Caco-2 (cell line): ENCODE measurements around the gene ENDOD1. TPM values are rescaled to one million over a fixed set of nuclear protein-coding genes. Genes with fewer than 3 reads are reported as not detected.

Experiments
- BruUV-seq: library from RNA; stranded (reverse); fragments of 400-500 nt; replicated peaks from 2 replicates; lab custom pipeline; 2021; lab: Mats Ljungman, UMichigan
- CTCF ChIA-PET: fragments of 300-600 bp; sonication (Branson Sonifier 250); formaldehyde crosslinking; loops from one replicate; lab custom pipeline; 2022; ENCODE audit warnings: antibody characterized with exemption; lab: Charles Lee
- POLR2A ChIA-PET: fragments of 300-600 bp; sonication (Branson Sonifier 250); formaldehyde crosslinking; loops from one replicate; lab custom pipeline; 2022; ENCODE audit warnings: antibody characterized with exemption; lab: Charles Lee
- DNase-seq, 2 experiments: peaks; one replicate each; pipeline versions ENCODE4 v3.0.0 to v3.0.0-alpha.2; 2020 to 2022
- H3K27me3 ChIP-seq: replicated peaks from 2 replicates; pipeline ENCODE4 v1.6.0; 2011; ENCODE audit warnings: low read length; ENCODE audit not compliant: control insufficient read depth, insufficient read depth
- H3K36me3 ChIP-seq: 2 replicates; pipeline ENCODE4 v1.5.1; 2011; ENCODE audit warnings: low read length; ENCODE audit not compliant: control insufficient read depth, insufficient read depth
- H3K4me1 ChIP-seq: fragments of 250-450 bp; sonication (Bioruptor Pico); 2 replicates; pipeline ENCODE4 v1.5.1; 2020; ENCODE audit warnings: mild to moderate bottlenecking
- H3K4me3 ChIP-seq: 2 replicates; pipeline ENCODE4 v1.5.1; 2011; ENCODE audit warnings: low read depth, mild to moderate bottlenecking, control low read depth, low read length
- H3K9me3 ChIP-seq: fragments of 250-450 bp; sonication (Bioruptor Pico); 2 replicates; pipeline ENCODE4 v1.5.1; 2020; ENCODE audit warnings: mild to moderate bottlenecking, moderate library complexity
- H3K27ac Mint-ChIP-seq: one replicate; pipeline ENCODE4 v1.8.0; 2022; ENCODE audit warnings: mixed read lengths; ENCODE audit not compliant: unreplicated experiment
- H3K27me3 Mint-ChIP-seq: one replicate; pipeline ENCODE4 v1.8.0; 2022; ENCODE audit warnings: mixed read lengths; ENCODE audit not compliant: insufficient read depth, unreplicated experiment
- H3K36me3 Mint-ChIP-seq: one replicate; pipeline ENCODE4 v1.8.0; 2022; ENCODE audit warnings: mild to moderate bottlenecking, mixed read lengths; ENCODE audit not compliant: insufficient read depth, unreplicated experiment
- H3K4me1 Mint-ChIP-seq: one replicate; pipeline ENCODE4 v1.8.0; 2022; ENCODE audit warnings: low read depth, mixed read lengths; ENCODE audit not compliant: unreplicated experiment
- H3K4me3 Mint-ChIP-seq: one replicate; pipeline ENCODE4 v1.8.0; 2022; ENCODE audit warnings: mild to moderate bottlenecking, moderate library complexity, mixed read lengths; ENCODE audit not compliant: unreplicated experiment
- H3K9me3 Mint-ChIP-seq: one replicate; pipeline ENCODE4 v1.8.0; 2022; ENCODE audit warnings: mixed read lengths; ENCODE audit not compliant: unreplicated experiment
- CTCF ChIP-seq, 2 experiments: fragments of 200-600 bp in 1 of 2; IDR thresholded peaks; 1 replicate in 1 of 2; 2 replicates in 1 of 2; pipeline versions ENCODE4 v1.5.1 to v1.8.0; 2011 to 2022; ENCODE audit warnings: antibody characterized with exemption in 1 of 2, control low read depth in 1 of 2, inconsistent platforms in 1 of 2, low read depth in 1 of 2, low read length in 1 of 2, mild to moderate bottlenecking in 1 of 2, moderate library complexity in 1 of 2; ENCODE audit not compliant: insufficient read depth in 1 of 2, severe bottlenecking in 1 of 2, unreplicated experiment in 1 of 2
- intact Hi-C: fragments of 100-400 bp; cut with micrococcal nuclease; formaldehyde crosslinking; loops from one replicate; pipeline ENCODE4 v1.10.0; 2022; ENCODE audit not compliant: unreplicated experiment
- total RNA-seq: library from RNA; stranded (reverse); gene quantifications from 2 replicates; pipeline ENCODE4 v1.2.3, GENCODE V29; 2022

Gene ENDOD1
- total RNA-seq, 1 experiment from 2014 or later: 22.7 TPM

DNA sequence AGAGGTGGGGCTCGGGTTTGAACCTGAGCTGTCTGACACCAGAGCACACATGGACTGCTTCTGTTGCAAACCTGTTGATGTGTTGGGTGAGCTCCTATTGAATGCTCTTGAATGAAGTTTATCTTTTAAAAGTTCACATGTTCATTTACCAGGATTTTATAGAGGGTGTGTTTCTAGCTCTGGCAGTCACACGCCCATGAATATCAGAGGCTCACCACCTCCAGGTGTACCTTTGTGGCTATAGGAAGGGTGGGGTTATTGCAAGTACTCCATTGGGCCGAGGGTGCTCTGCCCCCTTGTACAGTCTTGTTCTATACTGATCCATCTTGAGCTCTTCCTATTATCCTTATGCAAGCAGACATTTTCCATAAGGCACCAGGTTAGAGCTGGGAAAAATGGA, 9.2 kb downstream of the ENDOD1 start:
- 0 out of 2 replicates have a peak, but pooled peaks cover 10% of the 10 kb centered on the region for H3K4me1 ChIP-seq
- no peak for TF ChIP-seq CTCF (IDR thresholded peaks at IDR 0.05; ENCODE audit: insufficient read depth in 1 of 2, low read depth in 1 of 2, low read length in 1 of 2, severe bottlenecking in 1 of 2, unreplicated experiment in 1 of 2)
- no peaks in the 10 kb centered on the region for H3K36me3 ChIP-seq
- DNase-seq: no peak
- no peaks in the 10 kb centered on the region for H3K4me1 Mint-ChIP-seq
- no peaks in the 10 kb centered on the region for H3K9me3 Mint-ChIP-seq
- CTCF ChIA-PET: interaction anchor here (0.9 kb wide), 1 partner anchor 9 kb away, joined by 4 read pairs; no protein-coding TSS in a partner anchor
- POLR2A ChIA-PET: no interaction called here
- no peak overlapping the region for H3K4me3 Mint-ChIP-seq
- BruUV-seq: no TSS peak
- intact Hi-C loops: no loop called here
- H3K27me3 Mint-ChIP-seq: no peaks in the 10 kb centered on the region
- no peak overlapping the region for H3K4me3 ChIP-seq
- H3K9me3 ChIP-seq: no peaks in the 10 kb centered on the region
- H3K27ac Mint-ChIP-seq: no peak overlapping the region
- H3K36me3 Mint-ChIP-seq: no peaks in the 10 kb centered on the region
- no peaks in the 10 kb centered on the region for H3K27me3 ChIP-seq

- H3K36me3 Mint-ChIP-seq: no peaks in the 10 kb centered on the region
- Histone ChIP-seq H3K9me3 (no peaks in the 10 kb centered on the region), H3K36me3 (no peaks in the 10 kb centered on the region), H3K27me3 (no peaks in the 10 kb centered on the region), H3K4me3 (no peak overlapping the region), H3K4me1 (no peaks in the 10 kb centered on the region)
- no TSS peak for BruUV-seq
- POLR2A ChIA-PET: no interaction called here
- no peak overlapping the region for H3K4me3 Mint-ChIP-seq
- no peaks in the 10 kb centered on the region for H3K9me3 Mint-ChIP-seq
- intact Hi-C loops: no loop called here
- no peaks in the 10 kb centered on the region for H3K4me1 Mint-ChIP-seq
- no peak for TF ChIP-seq CTCF (IDR thresholded peaks at IDR 0.05; ENCODE audit: insufficient read depth in 1 of 2, low read depth in 1 of 2, low read length in 1 of 2, severe bottlenecking in 1 of 2, unreplicated experiment in 1 of 2)
- CTCF ChIA-PET: no interaction called here
- no peaks in the 10 kb centered on the region for H3K27me3 Mint-ChIP-seq
- no peak for DNase-seq
- no peak overlapping the region for H3K27ac Mint-ChIP-seq
Observed at GRCh38 chr11:95100191-95100648, 10.6 kb downstream of the ENDOD1 start.

DNA sequence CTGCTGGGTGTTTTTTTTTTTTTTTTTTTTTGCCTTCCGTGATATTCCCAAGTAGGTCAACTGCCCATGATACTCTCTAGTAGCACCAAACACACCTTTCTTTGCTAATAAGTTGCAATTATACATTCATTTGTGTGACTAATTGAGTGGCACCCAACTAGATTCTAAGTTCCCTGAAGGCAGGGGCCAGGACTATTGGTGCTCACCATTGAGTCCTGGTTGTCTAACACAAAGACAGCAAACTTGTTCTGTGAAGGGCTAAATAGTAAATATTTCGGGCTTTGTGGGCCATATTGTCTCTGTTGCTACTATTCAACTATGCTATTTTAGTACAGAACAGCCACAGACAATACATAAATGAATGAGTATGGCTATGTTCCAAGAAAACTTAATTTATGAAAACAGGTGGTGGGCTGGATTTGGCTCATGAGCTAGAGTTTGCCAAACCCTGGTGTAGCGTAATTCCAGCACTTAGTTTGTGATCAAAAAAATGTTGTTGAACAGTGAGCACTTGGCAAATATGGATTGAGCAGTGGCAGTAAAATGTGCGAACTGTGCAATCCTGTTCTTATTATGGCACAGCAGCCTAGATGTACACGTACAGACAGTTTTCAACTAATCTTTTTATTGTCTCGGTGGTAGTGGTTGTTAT, 11.3 kb downstream of the ENDOD1 start:
- H3K4me3 ChIP-seq: no peak overlapping the region
- BruUV-seq: no TSS peak

More for the DNA sequence above, 11.3 kb downstream of the ENDOD1 start:
- no peaks in the 10 kb centered on the region for H3K36me3 Mint-ChIP-seq
- H3K27me3 Mint-ChIP-seq: no peaks in the 10 kb centered on the region
- no peaks in the 10 kb centered on the region for H3K27me3 ChIP-seq
- no peak overlapping the region for H3K4me3 Mint-ChIP-seq
- POLR2A ChIA-PET: no interaction called here
- intact Hi-C loops: no loop called here
- H3K27ac Mint-ChIP-seq: no peak overlapping the region
- H3K36me3 ChIP-seq: no peaks in the 10 kb centered on the region
- DNase-seq: no peak
- H3K4me1 Mint-ChIP-seq: no peaks in the 10 kb centered on the region
- no peaks in the 10 kb centered on the region for H3K9me3 Mint-ChIP-seq
- no peaks in the 10 kb centered on the region for H3K4me1 ChIP-seq
- CTCF ChIA-PET: no interaction called here
- TF ChIP-seq CTCF (IDR thresholded peaks at IDR 0.05; ENCODE audit: insufficient read depth in 1 of 2, low read depth in 1 of 2, low read length in 1 of 2, severe bottlenecking in 1 of 2, unreplicated experiment in 1 of 2): no peak
- H3K9me3 ChIP-seq: no peaks in the 10 kb centered on the region
